OCI-LY1 (cell line): ENCODE data around the gene CTNNA3.
A peak's percentile ranks its signal among the peaks of the same experiment; 100 is the strongest.

Experiments
- H2AFZ ChIP-seq: fragments of 200-600 bp; sonication (generic), shearing (Covaris generic); 2 replicates; pipeline ENCODE4 v1.6.0; 2014; ENCODE audit warnings: antibody characterized with exemption, mild to moderate bottlenecking, low read length
- H3F3A ChIP-seq: fragments of 200-600 bp; sonication (generic), shearing (Covaris generic); 2 replicates; pipeline ENCODE4 v1.6.0; 2014; ENCODE audit warnings: mild to moderate bottlenecking, antibody characterized with exemption, low read length, moderate library complexity; ENCODE audit not compliant: insufficient read depth
- H3K27ac ChIP-seq: fragments of 200-600 bp; sonication (generic); 2 replicates; pipeline ENCODE4 v1.5.1; 2014; ENCODE audit warnings: low read length, mixed run types, mild to moderate bottlenecking, low read depth; ENCODE audit not compliant: poor library complexity, severe bottlenecking
- H3K27me3 ChIP-seq: fragments of 200-600 bp; sonication (generic); 2 replicates; pipeline ENCODE4 v1.6.0; 2014; ENCODE audit warnings: antibody characterized with exemption, mild to moderate bottlenecking, low read length, moderate library complexity; ENCODE audit not compliant: insufficient read depth
- H3K36me3 ChIP-seq: fragments of 200-600 bp; sonication (generic); 2 replicates; pipeline ENCODE4 v1.6.1; 2014; ENCODE audit warnings: mild to moderate bottlenecking, antibody characterized with exemption, low read length, moderate library complexity, mixed read lengths; ENCODE audit not compliant: insufficient read depth
- H3K4me1 ChIP-seq: fragments of 200-600 bp; sonication (generic); 2 replicates; pipeline ENCODE4 v1.5.1; 2014; ENCODE audit warnings: mild to moderate bottlenecking, low read length, moderate library complexity; ENCODE audit not compliant: insufficient read depth, severe bottlenecking
- H3K4me2 ChIP-seq: fragments of 200-600 bp; sonication (generic), shearing (Covaris generic); 2 replicates; pipeline ENCODE4 v1.6.1; 2014; ENCODE audit warnings: low read length
- H3K4me3 ChIP-seq: fragments of 200-600 bp; sonication (generic); 2 replicates; pipeline ENCODE4 v1.5.1; 2014; ENCODE audit warnings: low read length, low read depth, mild to moderate bottlenecking, mixed read lengths; ENCODE audit not compliant: poor library complexity, severe bottlenecking
- H3K79me2 ChIP-seq: fragments of 200-600 bp; shearing (Covaris generic); 2 replicates; pipeline ENCODE4 v1.6.1; 2016; ENCODE audit warnings: mixed run types, low read length, mixed read lengths; ENCODE audit not compliant: insufficient read depth
- H3K9ac ChIP-seq: fragments of 200-600 bp; sonication (generic), shearing (Covaris generic); 2 replicates; pipeline ENCODE4 v1.6.1; 2014; ENCODE audit warnings: mild to moderate bottlenecking, low read length, mixed read lengths
- H3K9me2 ChIP-seq: fragments of 200-600 bp; sonication (generic), shearing (Covaris generic); 2 replicates; pipeline ENCODE4 v1.6.1; 2014; ENCODE audit warnings: low read depth, mild to moderate bottlenecking, low read length, mixed read lengths
- H3K9me3 ChIP-seq: fragments of 200-600 bp; shearing (Covaris generic); 2 replicates; pipeline ENCODE4 v1.6.1; 2014; ENCODE audit warnings: low read length, mixed read lengths
- H4K20me1 ChIP-seq: fragments of 200-600 bp; sonication (generic), shearing (Covaris generic); 2 replicates; pipeline ENCODE4 v1.6.0; 2016; ENCODE audit warnings: mild to moderate bottlenecking, low read length; ENCODE audit not compliant: insufficient read depth
- EZH2 ChIP-seq: fragments of 200-600 bp; sonication (generic), shearing (Covaris generic); IDR thresholded peaks from 2 replicates; pipeline ENCODE4 v1.8.0; 2017; ENCODE audit warnings: borderline replicate concordance, mixed run types, mild to moderate bottlenecking, antibody characterized with exemption, low read length, moderate library complexity, mixed read lengths
- TF ChIP-seq, protein P1 (sequence below): fragments of 200-600 bp; sonication (generic), shearing (Covaris generic); IDR thresholded peaks from 2 replicates; pipeline ENCODE4 v1.5.1; 2017; ENCODE audit warnings: mild to moderate bottlenecking, antibody characterized with exemption, low read length, moderate library complexity, mixed read lengths

CTNNA3 gene

DNA sequence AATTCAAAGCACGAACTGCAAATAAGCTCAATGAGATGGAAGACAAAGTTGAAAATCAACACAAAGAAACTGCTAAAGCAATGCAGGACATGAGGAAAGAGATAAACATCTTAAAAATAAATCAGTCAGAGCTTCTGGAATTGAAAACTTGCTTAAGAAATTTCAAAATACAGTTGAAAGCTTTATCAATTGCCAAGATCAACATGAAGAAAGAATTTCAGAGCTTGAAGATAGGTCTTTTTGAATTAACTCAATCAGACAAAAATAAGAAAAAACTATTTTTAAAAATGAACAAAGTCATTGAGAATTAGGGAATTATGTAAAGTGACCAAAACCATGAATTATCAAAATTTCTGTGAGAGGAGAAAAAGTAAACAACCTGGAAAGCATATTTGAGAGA, 218.1 kb downstream of the CTNNA3 start:
- TF ChIP-seq, protein P1, sequence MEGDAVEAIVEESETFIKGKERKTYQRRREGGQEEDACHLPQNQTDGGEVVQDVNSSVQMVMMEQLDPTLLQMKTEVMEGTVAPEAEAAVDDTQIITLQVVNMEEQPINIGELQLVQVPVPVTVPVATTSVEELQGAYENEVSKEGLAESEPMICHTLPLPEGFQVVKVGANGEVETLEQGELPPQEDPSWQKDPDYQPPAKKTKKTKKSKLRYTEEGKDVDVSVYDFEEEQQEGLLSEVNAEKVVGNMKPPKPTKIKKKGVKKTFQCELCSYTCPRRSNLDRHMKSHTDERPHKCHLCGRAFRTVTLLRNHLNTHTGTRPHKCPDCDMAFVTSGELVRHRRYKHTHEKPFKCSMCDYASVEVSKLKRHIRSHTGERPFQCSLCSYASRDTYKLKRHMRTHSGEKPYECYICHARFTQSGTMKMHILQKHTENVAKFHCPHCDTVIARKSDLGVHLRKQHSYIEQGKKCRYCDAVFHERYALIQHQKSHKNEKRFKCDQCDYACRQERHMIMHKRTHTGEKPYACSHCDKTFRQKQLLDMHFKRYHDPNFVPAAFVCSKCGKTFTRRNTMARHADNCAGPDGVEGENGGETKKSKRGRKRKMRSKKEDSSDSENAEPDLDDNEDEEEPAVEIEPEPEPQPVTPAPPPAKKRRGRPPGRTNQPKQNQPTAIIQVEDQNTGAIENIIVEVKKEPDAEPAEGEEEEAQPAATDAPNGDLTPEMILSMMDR, result no peak
- TF ChIP-seq EZH2, result no peak
- Histone ChIP-seq H3K9me3 (0 out of 2 replicates have a peak, but pooled peaks cover 2% of the 10 kb centered on the region), H2AFZ (no peak overlapping the region), H3K27ac (no peak overlapping the region), H3K4me2 (no peak overlapping the region), H3K4me3 (no peak overlapping the region), H3K79me2 (no peaks in the 10 kb centered on the region), H3F3A (no peaks in the 10 kb centered on the region), H3K9ac (no peak overlapping the region), H3K4me1 (no peaks in the 10 kb centered on the region), H3K27me3 (no peaks in the 10 kb centered on the region), H3K9me2 (no peaks in the 10 kb centered on the region), H4K20me1 (no peaks in the 10 kb centered on the region), H3K36me3 (no peaks in the 10 kb centered on the region)

DNA sequence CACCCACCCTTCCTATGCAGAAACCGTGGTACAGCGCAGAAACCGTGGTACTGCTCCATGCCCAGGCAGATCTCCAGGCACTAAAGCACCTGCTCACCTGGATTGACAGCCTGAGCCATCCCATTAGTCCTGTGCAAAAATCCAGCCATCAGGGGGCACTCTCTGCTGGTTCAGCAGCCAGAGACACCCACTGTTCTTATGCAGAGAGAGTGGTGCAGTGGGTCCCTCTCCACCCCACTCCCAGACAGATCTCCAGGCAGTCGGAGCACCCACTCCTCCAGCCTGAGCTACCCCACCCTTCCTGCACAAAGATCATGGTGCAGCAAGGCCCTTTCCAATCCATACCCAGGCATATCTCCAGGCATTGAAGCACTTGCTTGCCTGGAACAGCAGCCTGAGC, 219.8 kb downstream of the CTNNA3 start:
- TF ChIP-seq, protein P1, result peak; percentile 29
- TF ChIP-seq EZH2, result no peak
- no peak overlapping the region for H3K27ac ChIP-seq

DNA sequence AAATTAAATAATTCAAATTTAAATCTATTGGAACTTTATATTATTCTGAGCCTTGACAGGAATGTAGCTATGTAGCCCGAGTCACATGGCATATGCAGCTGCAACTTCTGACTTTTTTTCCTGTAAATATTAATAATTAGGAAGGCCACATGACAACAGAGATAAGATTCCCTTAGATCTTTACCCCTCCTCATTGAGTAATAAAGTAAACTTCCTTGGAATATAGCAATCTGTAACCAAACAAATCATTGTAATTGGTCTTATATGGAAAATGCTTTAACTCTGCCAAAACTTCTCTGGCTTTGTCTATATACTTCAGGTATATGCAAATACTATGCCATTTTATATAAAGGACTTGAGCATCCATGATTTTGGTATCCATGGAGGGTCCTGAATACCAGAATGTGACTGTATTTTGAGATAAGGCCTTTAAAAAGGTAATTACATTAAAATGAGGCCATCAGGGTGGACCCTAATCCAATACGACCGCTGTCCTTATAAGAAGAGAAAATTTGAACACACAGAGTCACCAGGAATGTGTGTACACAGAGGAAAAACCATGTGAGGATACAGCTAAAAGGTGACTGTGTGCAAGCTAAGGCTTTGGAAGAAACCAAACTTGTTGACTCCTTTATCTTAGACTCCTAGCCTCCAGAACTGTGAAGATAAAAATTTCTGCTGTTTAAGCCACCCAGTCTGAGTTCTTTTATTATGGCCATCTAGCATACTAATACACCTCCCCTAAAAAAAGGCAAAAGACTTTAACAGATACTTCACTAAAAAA, 222.0 kb downstream of the CTNNA3 start:
- no peaks in the 10 kb centered on the region for H4K20me1 ChIP-seq
- H3K27me3 ChIP-seq, result no peaks in the 10 kb centered on the region
- no peak overlapping the region for H2AFZ ChIP-seq
- no peaks in the 10 kb centered on the region for H3K36me3 ChIP-seq
- no peaks in the 10 kb centered on the region for H3K9me2 ChIP-seq
- TF ChIP-seq EZH2, result no peak
- TF ChIP-seq, protein P1, result no peak
- no peak overlapping the region for H3K27ac ChIP-seq
- H3K4me2 ChIP-seq, result no peak overlapping the region
- H3K79me2 ChIP-seq, result no peaks in the 10 kb centered on the region
- H3K4me3 ChIP-seq, result no peak overlapping the region
- H3K9ac ChIP-seq, result no peak overlapping the region
- 0 out of 2 replicates have a peak, but pooled peaks cover 2% of the 10 kb centered on the region for H3K9me3 ChIP-seq
- no peaks in the 10 kb centered on the region for H3K4me1 ChIP-seq
- H3F3A ChIP-seq, result no peaks in the 10 kb centered on the region

More for the DNA sequence above, 219.8 kb downstream of the CTNNA3 start:
- Histone ChIP-seq H2AFZ (no peak overlapping the region), H3K36me3 (no peaks in the 10 kb centered on the region), H3F3A (no peaks in the 10 kb centered on the region), H3K4me2 (no peak overlapping the region), H3K4me1 (no peaks in the 10 kb centered on the region), H3K79me2 (no peaks in the 10 kb centered on the region), H3K27me3 (no peaks in the 10 kb centered on the region), H3K4me3 (no peak overlapping the region), H3K9ac (no peak overlapping the region), H3K9me3 (0 out of 2 replicates have a peak, but pooled peaks cover 2% of the 10 kb centered on the region), H3K9me2 (no peaks in the 10 kb centered on the region), H4K20me1 (no peaks in the 10 kb centered on the region)
